ENCODE data around the gene FUS. TPM values are rescaled to one million over a fixed set of nuclear protein-coding genes. Genes with fewer than 3 reads are reported as not detected.

FUS gene
- total RNA-seq, 1 experiment from 2014 or later, result 770 TPM

DNA sequence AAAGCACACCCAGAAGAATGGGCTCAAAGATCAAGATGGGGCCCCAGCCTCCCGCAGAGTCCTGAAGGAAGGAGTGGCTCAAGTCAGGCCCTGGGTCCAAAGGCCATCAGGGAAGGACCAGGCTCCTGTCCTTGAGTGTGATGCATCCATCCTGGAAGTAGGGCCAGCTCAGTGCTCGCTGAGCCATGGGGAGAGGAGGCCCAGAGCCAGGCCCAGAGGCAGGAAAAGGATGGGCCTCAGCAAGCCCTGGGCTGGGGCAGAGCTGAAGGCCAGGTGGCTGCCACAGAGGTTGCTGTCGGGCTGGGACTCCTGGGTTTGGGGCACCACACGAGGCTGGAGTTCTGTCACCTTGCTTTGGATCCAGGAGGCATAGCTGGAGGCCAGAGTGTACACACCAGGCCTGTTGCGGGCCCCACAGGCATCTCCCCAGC lies 48.1 kb upstream of the FUS start (continued):
- TF ChIP-seq, protein P1, sequence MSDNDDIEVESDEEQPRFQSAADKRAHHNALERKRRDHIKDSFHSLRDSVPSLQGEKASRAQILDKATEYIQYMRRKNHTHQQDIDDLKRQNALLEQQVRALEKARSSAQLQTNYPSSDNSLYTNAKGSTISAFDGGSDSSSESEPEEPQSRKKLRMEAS (CRISPR knock-in tag; IDR thresholded peaks at IDR 0.05), result no peak
- no peak for TF ChIP-seq NFE2L1 (CRISPR knock-in tag; IDR thresholded peaks at IDR 0.05)
- TF ChIP-seq ZNF232 (CRISPR knock-in tag; IDR thresholded peaks at IDR 0.05), result no peak
- TF ChIP-seq, protein P2, sequence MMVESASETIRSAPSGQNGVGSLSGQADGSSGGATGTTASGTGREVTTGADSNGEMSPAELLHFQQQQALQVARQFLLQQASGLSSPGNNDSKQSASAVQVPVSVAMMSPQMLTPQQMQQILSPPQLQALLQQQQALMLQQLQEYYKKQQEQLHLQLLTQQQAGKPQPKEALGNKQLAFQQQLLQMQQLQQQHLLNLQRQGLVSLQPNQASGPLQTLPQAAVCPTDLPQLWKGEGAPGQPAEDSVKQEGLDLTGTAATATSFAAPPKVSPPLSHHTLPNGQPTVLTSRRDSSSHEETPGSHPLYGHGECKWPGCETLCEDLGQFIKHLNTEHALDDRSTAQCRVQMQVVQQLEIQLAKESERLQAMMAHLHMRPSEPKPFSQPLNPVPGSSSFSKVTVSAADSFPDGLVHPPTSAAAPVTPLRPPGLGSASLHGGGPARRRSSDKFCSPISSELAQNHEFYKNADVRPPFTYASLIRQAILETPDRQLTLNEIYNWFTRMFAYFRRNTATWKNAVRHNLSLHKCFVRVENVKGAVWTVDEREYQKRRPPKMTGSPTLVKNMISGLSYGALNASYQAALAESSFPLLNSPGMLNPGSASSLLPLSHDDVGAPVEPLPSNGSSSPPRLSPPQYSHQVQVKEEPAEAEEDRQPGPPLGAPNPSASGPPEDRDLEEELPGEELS (CRISPR knock-in tag; IDR thresholded peaks at IDR 0.05), result no peak
- no peak for TF ChIP-seq RELA (CRISPR knock-in tag; IDR thresholded peaks at IDR 0.05; ENCODE audit: borderline replicate concordance)
- TF ChIP-seq, protein P3, sequence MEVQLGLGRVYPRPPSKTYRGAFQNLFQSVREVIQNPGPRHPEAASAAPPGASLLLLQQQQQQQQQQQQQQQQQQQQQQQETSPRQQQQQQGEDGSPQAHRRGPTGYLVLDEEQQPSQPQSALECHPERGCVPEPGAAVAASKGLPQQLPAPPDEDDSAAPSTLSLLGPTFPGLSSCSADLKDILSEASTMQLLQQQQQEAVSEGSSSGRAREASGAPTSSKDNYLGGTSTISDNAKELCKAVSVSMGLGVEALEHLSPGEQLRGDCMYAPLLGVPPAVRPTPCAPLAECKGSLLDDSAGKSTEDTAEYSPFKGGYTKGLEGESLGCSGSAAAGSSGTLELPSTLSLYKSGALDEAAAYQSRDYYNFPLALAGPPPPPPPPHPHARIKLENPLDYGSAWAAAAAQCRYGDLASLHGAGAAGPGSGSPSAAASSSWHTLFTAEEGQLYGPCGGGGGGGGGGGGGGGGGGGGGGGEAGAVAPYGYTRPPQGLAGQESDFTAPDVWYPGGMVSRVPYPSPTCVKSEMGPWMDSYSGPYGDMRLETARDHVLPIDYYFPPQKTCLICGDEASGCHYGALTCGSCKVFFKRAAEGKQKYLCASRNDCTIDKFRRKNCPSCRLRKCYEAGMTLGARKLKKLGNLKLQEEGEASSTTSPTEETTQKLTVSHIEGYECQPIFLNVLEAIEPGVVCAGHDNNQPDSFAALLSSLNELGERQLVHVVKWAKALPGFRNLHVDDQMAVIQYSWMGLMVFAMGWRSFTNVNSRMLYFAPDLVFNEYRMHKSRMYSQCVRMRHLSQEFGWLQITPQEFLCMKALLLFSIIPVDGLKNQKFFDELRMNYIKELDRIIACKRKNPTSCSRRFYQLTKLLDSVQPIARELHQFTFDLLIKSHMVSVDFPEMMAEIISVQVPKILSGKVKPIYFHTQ (CRISPR knock-in tag; IDR thresholded peaks at IDR 0.05), result no peak
- TF ChIP-seq, protein P4, sequence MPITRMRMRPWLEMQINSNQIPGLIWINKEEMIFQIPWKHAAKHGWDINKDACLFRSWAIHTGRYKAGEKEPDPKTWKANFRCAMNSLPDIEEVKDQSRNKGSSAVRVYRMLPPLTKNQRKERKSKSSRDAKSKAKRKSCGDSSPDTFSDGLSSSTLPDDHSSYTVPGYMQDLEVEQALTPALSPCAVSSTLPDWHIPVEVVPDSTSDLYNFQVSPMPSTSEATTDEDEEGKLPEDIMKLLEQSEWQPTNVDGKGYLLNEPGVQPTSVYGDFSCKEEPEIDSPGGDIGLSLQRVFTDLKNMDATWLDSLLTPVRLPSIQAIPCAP (CRISPR knock-in tag; IDR thresholded peaks at IDR 0.05), result no peak
- no peak for TF ChIP-seq NR3C1 (CRISPR knock-in tag; conservative IDR thresholded peaks at IDR 0.05; ENCODE audit: low read depth)
- TF ChIP-seq, protein P5, sequence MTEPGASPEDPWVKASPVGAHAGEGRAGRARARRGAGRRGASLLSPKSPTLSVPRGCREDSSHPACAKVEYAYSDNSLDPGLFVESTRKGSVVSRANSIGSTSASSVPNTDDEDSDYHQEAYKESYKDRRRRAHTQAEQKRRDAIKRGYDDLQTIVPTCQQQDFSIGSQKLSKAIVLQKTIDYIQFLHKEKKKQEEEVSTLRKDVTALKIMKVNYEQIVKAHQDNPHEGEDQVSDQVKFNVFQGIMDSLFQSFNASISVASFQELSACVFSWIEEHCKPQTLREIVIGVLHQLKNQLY (CRISPR knock-in tag; IDR thresholded peaks at IDR 0.05), result no peak

DNA sequence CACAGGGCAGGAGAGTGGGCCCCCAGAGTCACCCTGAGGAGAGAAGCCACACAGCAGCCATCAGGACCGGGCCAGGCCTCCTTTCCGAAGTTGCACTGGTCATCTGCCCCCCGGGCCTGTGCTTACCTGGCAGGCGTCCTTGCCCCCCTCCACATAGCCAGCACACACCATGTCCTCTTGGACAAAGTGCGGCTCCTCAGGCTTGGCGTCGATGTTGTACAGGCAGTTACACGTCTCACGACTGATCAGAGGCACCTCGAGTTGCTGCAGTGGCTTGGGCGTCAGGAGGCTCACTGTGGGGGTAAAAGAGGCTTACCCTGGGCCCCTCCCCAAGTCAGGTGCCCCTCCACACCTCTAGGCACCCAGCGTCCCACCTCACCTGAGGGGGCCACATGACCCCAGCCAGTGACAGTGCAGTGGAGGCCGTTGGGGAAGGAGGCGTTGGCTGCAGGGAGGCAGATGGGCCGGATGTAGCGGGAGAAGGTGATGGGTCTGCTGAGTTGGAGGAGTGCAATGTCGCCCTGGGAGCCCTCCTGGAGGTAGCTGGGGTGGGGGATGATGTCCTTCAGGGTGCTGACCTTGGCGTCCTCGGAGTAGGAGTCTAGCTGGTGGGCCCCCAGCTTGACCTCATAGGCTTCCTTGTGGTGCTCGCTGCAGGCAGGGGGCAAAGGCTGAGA lies 47.5 kb upstream of the FUS start:
- POLR2A ChIA-PET, result interaction anchor here (1.0 to 2.2 kb wide), 2 partner anchors 15 kb away, joined by 3 to 18 read pairs; partner anchors contain the start of gene KAT8
- DNase-seq (ENCODE audit: low spot score), result no peak
- H3K27me3 Mint-ChIP-seq (ENCODE audit: low read depth), result no peaks in the 10 kb centered on the region

More for the DNA sequence above, 47.5 kb upstream of the FUS start:
- Mint-ChIP-seq H3K36me3 (peaks cover 31% of the 10 kb centered on the region), H3K27ac (peak overlapping the region; percentile 80; the same call in 1 of the 2 replicates), H3K4me1 (peaks cover 55% of the 10 kb centered on the region), H3K4me3 (peak overlapping the region; percentile 87; the same call in 1 of the 2 replicates), H3K9me3 (no peaks in the 10 kb centered on the region)
- CTCF ChIA-PET, result interaction anchor here (2.9 kb wide), 1 partner anchor 10 kb away, joined by 16 read pairs; no protein-coding TSS in a partner anchor
- ATAC-seq, result no peak
- TF ChIP-seq RORB (CRISPR knock-in tag; IDR thresholded peaks at IDR 0.05), result no peak
- no peak for TF ChIP-seq IRF2 (CRISPR knock-in tag; IDR thresholded peaks at IDR 0.05; ENCODE audit: borderline replicate concordance, low read depth)
- no peak for TF ChIP-seq ZNF263 (CRISPR knock-in tag; IDR thresholded peaks at IDR 0.05; ENCODE audit: low read depth)
- TF ChIP-seq, protein P6, sequence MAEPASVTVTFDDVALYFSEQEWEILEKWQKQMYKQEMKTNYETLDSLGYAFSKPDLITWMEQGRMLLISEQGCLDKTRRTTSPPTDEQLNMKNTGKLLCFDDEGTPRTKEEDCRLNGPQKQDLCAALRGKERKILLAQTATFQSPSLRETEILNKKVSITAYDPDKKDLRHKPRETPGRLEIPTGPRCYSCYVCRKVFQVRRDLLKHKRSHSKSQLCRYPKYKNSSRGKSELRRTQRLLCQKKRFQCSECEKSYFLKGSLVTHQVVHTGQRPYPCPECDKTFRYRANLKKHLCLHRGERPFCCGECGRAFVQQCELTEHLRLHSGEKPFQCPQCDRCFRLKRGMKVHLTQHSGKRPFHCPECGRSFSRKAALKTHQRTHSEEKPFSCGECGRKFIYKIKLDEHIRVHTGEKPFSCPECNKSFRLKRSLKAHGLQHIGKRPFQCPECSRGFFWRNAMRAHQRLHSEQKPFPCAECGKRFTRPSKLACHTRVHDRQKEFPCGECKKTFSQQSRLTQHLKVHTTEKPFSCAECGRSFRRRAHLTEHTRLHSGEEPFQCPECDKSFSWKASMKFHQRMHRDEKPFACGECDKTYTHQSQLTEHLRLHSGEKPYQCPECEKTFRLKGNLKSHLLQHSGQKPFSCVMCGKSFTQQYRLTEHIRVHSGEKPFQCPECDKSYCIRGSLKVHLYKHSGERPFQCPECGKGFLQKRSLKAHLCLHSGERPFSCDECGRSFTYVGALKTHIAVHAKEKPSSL (CRISPR knock-in tag; conservative IDR thresholded peaks at IDR 0.05), result no peak
- TF ChIP-seq, protein P7, sequence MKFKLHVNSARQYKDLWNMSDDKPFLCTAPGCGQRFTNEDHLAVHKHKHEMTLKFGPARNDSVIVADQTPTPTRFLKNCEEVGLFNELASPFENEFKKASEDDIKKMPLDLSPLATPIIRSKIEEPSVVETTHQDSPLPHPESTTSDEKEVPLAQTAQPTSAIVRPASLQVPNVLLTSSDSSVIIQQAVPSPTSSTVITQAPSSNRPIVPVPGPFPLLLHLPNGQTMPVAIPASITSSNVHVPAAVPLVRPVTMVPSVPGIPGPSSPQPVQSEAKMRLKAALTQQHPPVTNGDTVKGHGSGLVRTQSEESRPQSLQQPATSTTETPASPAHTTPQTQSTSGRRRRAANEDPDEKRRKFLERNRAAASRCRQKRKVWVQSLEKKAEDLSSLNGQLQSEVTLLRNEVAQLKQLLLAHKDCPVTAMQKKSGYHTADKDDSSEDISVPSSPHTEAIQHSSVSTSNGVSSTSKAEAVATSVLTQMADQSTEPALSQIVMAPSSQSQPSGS (CRISPR knock-in tag; IDR thresholded peaks at IDR 0.05; ENCODE audit: borderline replicate concordance, low read depth), result no peak
- no peak for TF ChIP-seq KAT7 (CRISPR knock-in tag; IDR thresholded peaks at IDR 0.05; ENCODE audit: borderline replicate concordance)
- TF ChIP-seq SP1 (CRISPR knock-in tag; conservative IDR thresholded peaks at IDR 0.05), result no peak
- TF ChIP-seq ZNF423 (CRISPR knock-in tag; IDR thresholded peaks at IDR 0.05), result no peak
- no peak for TF ChIP-seq GTF2I (CRISPR knock-in tag; conservative IDR thresholded peaks at IDR 0.05)
- TF ChIP-seq, protein P5 (CRISPR knock-in tag; IDR thresholded peaks at IDR 0.05), result no peak
- TF ChIP-seq SMAD4 (CRISPR knock-in tag; IDR thresholded peaks at IDR 0.05), result no peak
- TF ChIP-seq EMX1 (CRISPR knock-in tag; IDR thresholded peaks at IDR 0.05), result no peak
- TF ChIP-seq, protein P8, sequence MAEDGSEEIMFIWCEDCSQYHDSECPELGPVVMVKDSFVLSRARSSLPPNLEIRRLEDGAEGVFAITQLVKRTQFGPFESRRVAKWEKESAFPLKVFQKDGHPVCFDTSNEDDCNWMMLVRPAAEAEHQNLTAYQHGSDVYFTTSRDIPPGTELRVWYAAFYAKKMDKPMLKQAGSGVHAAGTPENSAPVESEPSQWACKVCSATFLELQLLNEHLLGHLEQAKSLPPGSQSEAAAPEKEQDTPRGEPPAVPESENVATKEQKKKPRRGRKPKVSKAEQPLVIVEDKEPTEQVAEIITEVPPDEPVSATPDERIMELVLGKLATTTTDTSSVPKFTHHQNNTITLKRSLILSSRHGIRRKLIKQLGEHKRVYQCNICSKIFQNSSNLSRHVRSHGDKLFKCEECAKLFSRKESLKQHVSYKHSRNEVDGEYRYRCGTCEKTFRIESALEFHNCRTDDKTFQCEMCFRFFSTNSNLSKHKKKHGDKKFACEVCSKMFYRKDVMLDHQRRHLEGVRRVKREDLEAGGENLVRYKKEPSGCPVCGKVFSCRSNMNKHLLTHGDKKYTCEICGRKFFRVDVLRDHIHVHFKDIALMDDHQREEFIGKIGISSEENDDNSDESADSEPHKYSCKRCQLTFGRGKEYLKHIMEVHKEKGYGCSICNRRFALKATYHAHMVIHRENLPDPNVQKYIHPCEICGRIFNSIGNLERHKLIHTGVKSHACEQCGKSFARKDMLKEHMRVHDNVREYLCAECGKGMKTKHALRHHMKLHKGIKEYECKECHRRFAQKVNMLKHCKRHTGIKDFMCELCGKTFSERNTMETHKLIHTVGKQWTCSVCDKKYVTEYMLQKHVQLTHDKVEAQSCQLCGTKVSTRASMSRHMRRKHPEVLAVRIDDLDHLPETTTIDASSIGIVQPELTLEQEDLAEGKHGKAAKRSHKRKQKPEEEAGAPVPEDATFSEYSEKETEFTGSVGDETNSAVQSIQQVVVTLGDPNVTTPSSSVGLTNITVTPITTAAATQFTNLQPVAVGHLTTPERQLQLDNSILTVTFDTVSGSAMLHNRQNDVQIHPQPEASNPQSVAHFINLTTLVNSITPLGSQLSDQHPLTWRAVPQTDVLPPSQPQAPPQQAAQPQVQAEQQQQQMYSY (CRISPR knock-in tag; IDR thresholded peaks at IDR 0.05), result no peak
